ENCODE measurements around the gene REN. TPM values are rescaled to one million over a fixed set of nuclear protein-coding genes. Genes with fewer than 3 reads are reported as not detected.

The REN gene
- total and polyA plus RNA-seq, 4 donors, result 0.05 to 0.25 (median 0.15) TPM; not detected in 1

GRCh38 chr1:204203206-204203767 is 37.1 kb upstream of the REN start:
- Histone ChIP-seq H3K27me3 (ENCODE audit: control insufficient read depth in 4 of 4, insufficient read depth in 4 of 4, low read length in 3 of 4) (no peaks in the 10 kb centered on the region), H3K9me3 (ENCODE audit: control insufficient read depth in 4 of 4, low read length in 3 of 4) (no peaks in the 10 kb centered on the region), H3K4me1 (ENCODE audit: control insufficient read depth in 4 of 4, insufficient read depth in 4 of 4, low read length in 3 of 4) (peaks cover 2 to 23% (median 18%) of the 10 kb centered on the region in 4 donors), H3K9ac (ENCODE audit: low read depth in 1 of 2, low read length in 2 of 2) (no peak overlapping the region), H3K36me3 (ENCODE audit: control insufficient read depth in 4 of 4, insufficient read depth in 3 of 4, low read depth in 1 of 4, low read length in 3 of 4) (no peaks in the 10 kb centered on the region), H3K27ac (ENCODE audit: low read depth in 1 of 2, low read length in 2 of 2) (no peak overlapping the region), H3K4me3 (ENCODE audit: low read depth in 1 of 3, low read length in 3 of 3) (no peak overlapping the region)
- no peak for DNase-seq (ENCODE audit: low spot score)
- 91% methylated on average over 5 of the region's 5 CpGs for WGBS
- TF ChIP-seq GABPA (IDR thresholded peaks at IDR 0.05 in 1 of 2, conservative IDR thresholded peaks at IDR 0.05 in 1 of 2), result no peak
- no peak for TF ChIP-seq JUND (IDR thresholded peaks at IDR 0.05)
- TF ChIP-seq FOXA2 (IDR thresholded peaks at IDR 0.05), result no peak
- TF ChIP-seq ZBTB33 (IDR thresholded peaks at IDR 0.05), result no peak
- no peak for TF ChIP-seq YY1 (IDR thresholded peaks at IDR 0.05)
- no peak for TF ChIP-seq RXRA (IDR thresholded peaks at IDR 0.05)
- no peak for TF ChIP-seq EGR1 (IDR thresholded peaks at IDR 0.05; ENCODE audit: low read depth in 2 of 2)
- TF ChIP-seq HNF4G (IDR thresholded peaks at IDR 0.05), result no peak
- no peak for TF ChIP-seq FOXA1 (IDR thresholded peaks at IDR 0.05)
- TF ChIP-seq MAX (IDR thresholded peaks at IDR 0.05), result no peak

- no peak overlapping the region for H3K27ac ChIP-seq (ENCODE audit: low read depth in 1 of 2, low read length in 2 of 2)
- DNase-seq (ENCODE audit: low spot score), result no peak
- no peaks in the 10 kb centered on the region for H3K27me3 ChIP-seq (ENCODE audit: control insufficient read depth in 4 of 4, insufficient read depth in 4 of 4, low read length in 3 of 4)
- H3K36me3 ChIP-seq (ENCODE audit: control insufficient read depth in 4 of 4, insufficient read depth in 3 of 4, low read depth in 1 of 4, low read length in 3 of 4), result peaks cover 0 to 2% (median 0%) of the 10 kb centered on the region in 4 donors
- H3K4me3 ChIP-seq (ENCODE audit: low read depth in 1 of 3, low read length in 3 of 3), result no peak overlapping the region
- TF ChIP-seq CTCF (IDR thresholded peaks at IDR 0.05; ENCODE audit: low read depth, low read length, missing input control) (no peak), REST (IDR thresholded peaks at IDR 0.05) (no peak), NR2F2 (IDR thresholded peaks at IDR 0.05) (no peak), FOXA1 (IDR thresholded peaks at IDR 0.05) (no peak), HNF4G (IDR thresholded peaks at IDR 0.05) (no peak), JUND (IDR thresholded peaks at IDR 0.05) (no peak), ATF3 (IDR thresholded peaks at IDR 0.05) (no peak)
- WGBS, result 95% methylated on average over 4 of the region's 4 CpGs
- no peaks in the 10 kb centered on the region for H3K9me3 ChIP-seq (ENCODE audit: control insufficient read depth in 4 of 4, low read length in 3 of 4)
- no peak overlapping the region for H3K9ac ChIP-seq (ENCODE audit: low read depth in 1 of 2, low read length in 2 of 2)
- H3K4me1 ChIP-seq (ENCODE audit: control insufficient read depth in 4 of 4, insufficient read depth in 4 of 4, low read length in 3 of 4), result peaks cover 2 to 20% (median 17%) of the 10 kb centered on the region in 4 donors
Measured at GRCh38 chr1:204202481-204202880, 36.3 kb upstream of the REN start.

All from liver (tissue), 9 donors.